GOT3 (cell line): Measurements from ENCODE around the gene ATF2.

ENCODE experiments used
- DNase-seq: peaks from one replicate; lab custom pipeline; 2025; ENCODE audit warnings: mixed read lengths; lab: John Stamatoyannopoulos, UW

ATF2 gene

DNA sequence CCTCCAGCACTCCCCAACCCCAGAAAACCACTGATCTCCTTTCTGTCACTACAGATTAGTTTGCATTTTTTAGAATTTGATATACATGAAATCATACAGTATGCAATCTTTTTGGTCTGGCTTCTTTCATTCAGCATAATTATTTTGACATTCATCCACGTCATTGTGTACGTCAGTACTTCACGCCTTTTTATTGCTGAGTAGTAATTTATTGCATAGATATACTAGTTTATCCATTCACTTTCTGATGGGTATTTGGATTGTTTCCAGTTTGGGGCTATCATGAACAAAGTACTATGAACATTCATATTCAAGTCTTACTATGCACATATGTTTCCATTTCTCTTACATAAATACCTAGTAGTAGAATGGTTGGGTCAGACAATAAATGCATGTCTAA lies 142.8 kb downstream of the ATF2 start:
- no peak for DNase-seq

DNA sequence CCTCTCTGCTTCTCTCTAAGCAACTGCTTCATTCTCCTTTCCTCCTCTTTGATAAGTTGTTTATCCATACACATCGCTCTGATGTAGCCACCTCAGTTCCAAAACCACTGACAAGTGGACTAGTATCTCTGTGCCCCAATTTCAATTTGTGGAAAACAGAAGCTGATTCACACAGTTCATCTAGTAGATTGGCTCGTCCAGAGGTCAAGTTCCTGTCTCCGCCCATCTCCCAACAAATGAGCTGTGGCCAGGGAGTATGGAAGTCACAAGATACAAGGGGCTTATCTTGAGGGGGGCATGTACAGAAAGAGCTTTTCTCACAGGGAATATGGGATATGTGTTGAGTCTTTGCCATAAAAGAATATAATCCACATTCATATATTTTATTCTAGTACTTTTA lies 145.1 kb downstream of the ATF2 start:
- DNase-seq, result no peak
